ENCODE data around the gene EFS.

GRCh38 chr14:23380197-23380914 is 15.4 kb upstream of the EFS start:
- TF ChIP-seq CTCF (IDR thresholded peaks at IDR 0.05) (no peak), POLR2A (IDR thresholded peaks at IDR 0.05) (no peak)

Data from testis (tissue), 2 donors.